Ascending aorta (tissue), 2 donors: ENCODE results near the gene MIGA1. TPM values are rescaled to one million over a fixed set of nuclear protein-coding genes. Genes with fewer than 3 reads are reported as not detected.

Experiments
- DNase-seq, 2 donors: peaks; one replicate each; pipeline ENCODE4 v3.0.0-alpha.2; 2019; ENCODE audit warnings: low spot score in 2 of 2
- H3K27ac ChIP-seq, 2 donors: fragments of 200-600 bp; sonication (generic); one replicate each; pipeline ENCODE4 v1.5.1; 2016 to 2017; ENCODE audit warnings: mild to moderate bottlenecking in 1 of 2
- H3K27me3 ChIP-seq: fragments of 200-600 bp; sonication (generic); one replicate; pipeline ENCODE4 v1.5.1; 2017
- H3K36me3 ChIP-seq, 2 donors: fragments of 200-600 bp; sonication (generic); one replicate each; pipeline ENCODE4 v1.5.1; 2016
- H3K4me1 ChIP-seq, 2 donors: fragments of 200-600 bp; sonication (generic); one replicate each; pipeline ENCODE4 v1.5.1; 2016 to 2017; ENCODE audit warnings: mild to moderate bottlenecking in 1 of 2
- H3K4me3 ChIP-seq, 2 donors: fragments of 200-600 bp; sonication (generic); one replicate each; pipeline ENCODE4 v1.5.1; 2016 to 2017; ENCODE audit warnings: mild to moderate bottlenecking in 1 of 2
- H3K9me3 ChIP-seq, 2 donors: fragments of 200-600 bp; sonication (generic); one replicate each; pipeline ENCODE4 v1.5.1; 2016
- intact Hi-C: fragments of 100-400 bp; cut with DNase I; formaldehyde crosslinking; loops from one replicate; pipeline ENCODE4 v1.15.1; 2023
- total RNA-seq: library from RNA; depleted of rRNA; stranded (reverse); fragments of >200 nt; gene quantifications from one replicate; pipeline ENCODE4 v1.1.0, GENCODE V29; 2016
- TF ChIP-seq, protein P1 (sequence below), 3 experiments: fragments of 200-600 bp in 2 of 3; fragments of 450-650 bp in 1 of 3; sonication (generic) in 2 of 3; IDR thresholded peaks; one replicate each; pipeline ENCODE4 v1.5.1; 2016 to 2019; ENCODE audit warnings: antibody characterized with exemption in 3 of 3, mild to moderate bottlenecking in 1 of 3, moderate library complexity in 1 of 3

The MIGA1 gene
- total RNA-seq, 1 donor from 2014 or later = 13.1 TPM

DNA sequence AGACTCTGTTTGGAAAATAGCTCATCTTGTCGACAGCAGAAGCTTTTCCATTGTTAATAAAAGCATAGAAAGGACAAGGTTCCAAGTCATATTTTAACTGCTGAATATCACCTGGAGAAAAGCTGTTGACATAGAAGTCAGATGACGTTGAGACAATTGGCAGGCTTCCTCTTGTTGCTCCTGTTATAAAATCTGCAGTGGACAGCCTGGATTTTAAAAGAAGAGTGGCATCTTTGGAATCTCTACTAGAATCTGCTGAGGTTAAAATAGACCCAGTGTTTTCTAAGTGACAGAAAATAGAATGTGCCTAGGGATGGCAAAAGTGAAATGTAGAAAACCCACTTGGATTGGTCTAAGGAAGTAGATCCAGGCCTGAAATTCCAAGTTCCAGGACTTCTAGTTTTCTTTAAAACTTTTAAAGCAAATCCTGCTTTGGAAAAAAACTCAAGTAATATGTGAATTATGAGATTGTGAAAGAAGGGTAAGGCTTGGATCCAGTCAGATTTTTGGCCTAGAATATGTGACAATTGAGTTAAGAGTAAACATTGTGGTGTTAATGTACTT, 55.4 kb downstream of the MIGA1 start:
- TF ChIP-seq, protein P1, sequence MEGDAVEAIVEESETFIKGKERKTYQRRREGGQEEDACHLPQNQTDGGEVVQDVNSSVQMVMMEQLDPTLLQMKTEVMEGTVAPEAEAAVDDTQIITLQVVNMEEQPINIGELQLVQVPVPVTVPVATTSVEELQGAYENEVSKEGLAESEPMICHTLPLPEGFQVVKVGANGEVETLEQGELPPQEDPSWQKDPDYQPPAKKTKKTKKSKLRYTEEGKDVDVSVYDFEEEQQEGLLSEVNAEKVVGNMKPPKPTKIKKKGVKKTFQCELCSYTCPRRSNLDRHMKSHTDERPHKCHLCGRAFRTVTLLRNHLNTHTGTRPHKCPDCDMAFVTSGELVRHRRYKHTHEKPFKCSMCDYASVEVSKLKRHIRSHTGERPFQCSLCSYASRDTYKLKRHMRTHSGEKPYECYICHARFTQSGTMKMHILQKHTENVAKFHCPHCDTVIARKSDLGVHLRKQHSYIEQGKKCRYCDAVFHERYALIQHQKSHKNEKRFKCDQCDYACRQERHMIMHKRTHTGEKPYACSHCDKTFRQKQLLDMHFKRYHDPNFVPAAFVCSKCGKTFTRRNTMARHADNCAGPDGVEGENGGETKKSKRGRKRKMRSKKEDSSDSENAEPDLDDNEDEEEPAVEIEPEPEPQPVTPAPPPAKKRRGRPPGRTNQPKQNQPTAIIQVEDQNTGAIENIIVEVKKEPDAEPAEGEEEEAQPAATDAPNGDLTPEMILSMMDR (IDR thresholded peaks at IDR 0.05) = no peak
- Histone ChIP-seq H3K27ac (peak overlapping the region; percentile 83 to 93), H3K4me1 (peaks cover 3 to 49% of the 10 kb centered on the region in 2 donors), H3K9me3 (no peaks in the 10 kb centered on the region), H3K27me3 (no peaks in the 10 kb centered on the region), H3K36me3 (no peaks in the 10 kb centered on the region), H3K4me3 (peak overlapping the region in 1 of 2 donors; percentile 10)
- intact Hi-C loops = loop anchor here (5.0 to 10.0 kb wide), 4 partner anchors 153 to 1763 kb away; partner anchors contain the start of genes DNAJB4, ST6GALNAC3 and ZZZ3
- DNase-seq = no peak

DNA sequence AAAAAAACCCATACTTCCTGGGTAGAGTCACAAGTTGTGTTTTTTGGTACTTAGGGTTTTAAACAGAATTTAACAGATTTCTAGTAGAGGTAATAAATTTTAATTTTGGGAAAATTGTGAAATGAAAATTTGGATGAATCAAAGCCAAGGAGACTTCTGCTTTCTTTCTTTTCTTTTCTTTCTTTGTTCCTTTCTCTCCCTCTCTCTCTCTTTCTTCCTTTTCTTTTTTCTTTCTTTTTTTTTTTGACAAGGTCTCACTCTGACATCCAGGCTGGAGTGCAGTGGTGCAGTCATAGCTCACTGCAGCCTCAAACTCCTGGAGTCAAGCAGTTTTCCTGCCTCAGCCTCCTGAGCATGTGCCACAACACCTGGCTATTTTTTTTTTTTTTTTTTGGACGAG, 62.1 kb downstream of the MIGA1 start:
- Histone ChIP-seq H3K27ac (no peak overlapping the region), H3K4me3 (no peak overlapping the region), H3K9me3 (no peaks in the 10 kb centered on the region), H3K27me3 (no peaks in the 10 kb centered on the region), H3K4me1 (no peaks in the 10 kb centered on the region), H3K36me3 (peaks cover 0 to 12% of the 10 kb centered on the region in 2 donors)
- intact Hi-C loops = no loop called here
- no peak for DNase-seq
- TF ChIP-seq, protein P1 (IDR thresholded peaks at IDR 0.05) = no peak

DNA sequence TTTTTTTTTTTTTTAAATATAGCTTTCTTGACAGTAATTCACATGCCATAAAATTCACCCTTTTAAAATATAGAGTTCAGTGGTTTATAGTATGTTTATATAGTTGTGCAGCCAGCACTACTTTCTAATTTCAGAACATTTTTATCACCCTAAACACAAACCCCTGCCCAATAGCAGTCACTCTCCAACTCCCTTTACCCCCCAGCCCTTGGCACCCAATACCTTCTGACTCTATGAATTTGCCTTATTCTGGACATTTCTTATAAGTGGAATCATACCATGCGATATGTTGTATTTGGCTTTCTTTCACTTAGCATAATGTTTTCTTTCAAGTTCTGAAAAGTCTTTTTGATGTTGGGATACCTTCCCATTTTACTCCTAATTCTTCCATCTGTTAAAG, 66.5 kb downstream of the MIGA1 start:
- TF ChIP-seq, protein P1 (IDR thresholded peaks at IDR 0.05) = no peak
- no peak for DNase-seq

DNA sequence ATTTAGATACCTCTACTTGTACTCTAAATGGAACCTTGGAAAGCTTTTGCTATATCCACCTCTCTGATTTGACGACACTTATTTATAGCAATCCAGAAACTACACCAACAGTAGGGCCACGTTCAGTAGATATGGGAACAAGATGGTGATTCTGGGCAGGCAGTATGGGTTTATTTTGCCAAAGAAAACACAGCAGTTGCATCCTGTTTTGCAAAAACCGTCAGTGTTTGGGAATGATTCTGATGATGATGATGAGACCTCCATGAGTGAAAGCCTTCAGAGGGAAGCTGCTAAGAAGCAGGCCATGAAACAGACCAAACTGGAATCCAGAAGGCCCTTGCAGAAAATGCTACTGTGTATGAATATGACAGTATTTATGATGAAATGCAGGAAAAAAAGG, 67.5 kb downstream of the MIGA1 start:
- intact Hi-C loops = no loop called here
- no peaks in the 10 kb centered on the region for H3K9me3 ChIP-seq
- no peak overlapping the region for H3K27ac ChIP-seq
- H3K27me3 ChIP-seq = no peaks in the 10 kb centered on the region
- H3K36me3 ChIP-seq = peaks cover 0 to 12% of the 10 kb centered on the region in 2 donors
- H3K4me1 ChIP-seq = peaks cover 0 to 3% of the 10 kb centered on the region in 2 donors
- DNase-seq = no peak
- H3K4me3 ChIP-seq = no peak overlapping the region
- TF ChIP-seq, protein P1 (IDR thresholded peaks at IDR 0.05) = no peak

More for the DNA sequence above, 66.5 kb downstream of the MIGA1 start:
- Histone ChIP-seq H3K9me3 (no peaks in the 10 kb centered on the region), H3K27me3 (no peaks in the 10 kb centered on the region), H3K36me3 (peaks cover 0 to 12% of the 10 kb centered on the region in 2 donors), H3K4me3 (no peak overlapping the region), H3K27ac (no peak overlapping the region), H3K4me1 (no peaks in the 10 kb centered on the region)
- intact Hi-C loops = no loop called here

DNA sequence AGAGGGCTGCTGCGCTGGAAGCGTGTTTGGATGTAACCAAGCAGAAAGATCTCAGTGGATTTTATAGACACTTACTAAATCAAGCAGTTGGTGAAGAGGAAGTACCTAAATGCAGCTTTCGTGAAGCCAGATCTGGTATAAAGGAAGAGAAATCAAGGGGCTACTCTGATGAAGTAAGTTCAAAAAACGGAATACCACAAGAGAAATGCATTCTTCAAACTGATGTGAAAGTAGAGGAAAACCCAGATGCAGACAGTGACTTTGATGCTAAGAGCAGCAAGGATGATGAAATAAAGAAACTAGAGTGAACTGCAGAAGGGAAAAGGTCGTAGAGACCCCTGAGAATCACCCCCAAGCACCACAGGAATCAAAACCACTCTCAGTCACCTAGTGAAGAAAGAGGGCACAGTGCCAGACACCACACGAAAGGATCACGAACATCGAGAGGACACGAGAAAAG, 68.2 kb downstream of the MIGA1 start:
- no peak overlapping the region for H3K4me3 ChIP-seq
- peaks cover 0 to 3% of the 10 kb centered on the region in 2 donors for H3K4me1 ChIP-seq
- no peak overlapping the region for H3K27ac ChIP-seq
- TF ChIP-seq, protein P1 (IDR thresholded peaks at IDR 0.05) = no peak
- intact Hi-C loops = no loop called here
- H3K27me3 ChIP-seq = no peaks in the 10 kb centered on the region
- peaks cover 0 to 12% of the 10 kb centered on the region in 2 donors for H3K36me3 ChIP-seq
- H3K9me3 ChIP-seq = no peaks in the 10 kb centered on the region
- DNase-seq = no peak
